HG02938 (cell line): ENCODE results near the gene DEGS2.

ENCODE experiments used
- ATAC-seq: cut with Tn5 transposase; IDR thresholded peaks from one replicate; pipeline ENCODE4 v1.9.1; 2021; ENCODE audit warnings: mild to moderate bottlenecking, moderate library complexity; ENCODE audit not compliant: unreplicated experiment

Gene DEGS2

DNA sequence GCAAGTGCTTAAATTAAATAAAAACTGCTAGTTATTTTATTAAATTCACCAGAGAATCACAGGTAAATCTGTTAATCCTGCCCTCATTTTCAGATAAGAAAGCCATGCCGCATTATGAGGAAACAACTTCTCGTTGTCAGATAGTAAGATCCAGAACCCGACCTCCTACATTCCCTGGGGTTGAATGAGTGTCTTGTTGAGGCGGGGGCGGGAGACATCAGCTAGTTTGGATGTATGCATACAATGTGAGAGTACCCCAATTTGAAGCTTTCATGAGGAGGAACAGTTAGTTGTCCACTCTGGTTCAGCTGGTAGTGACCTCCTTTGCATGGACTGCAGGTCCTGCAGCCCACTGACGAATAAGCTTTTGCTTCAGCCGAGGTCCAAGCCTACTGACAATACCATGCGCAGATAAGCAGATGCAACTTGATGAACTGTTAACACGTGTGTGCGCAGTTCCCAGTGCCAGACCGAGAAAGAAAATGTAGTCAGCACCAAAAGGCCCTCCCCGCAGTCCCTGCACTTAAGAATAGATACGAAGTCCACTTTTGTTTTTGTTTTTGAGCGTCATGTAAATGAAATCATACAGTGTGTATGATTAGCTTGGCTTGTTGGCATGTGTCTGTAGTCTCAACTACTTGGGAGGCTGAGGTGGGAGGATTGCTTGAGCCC lies 59.3 kb downstream of the DEGS2 start:
- no peak for ATAC-seq

DNA sequence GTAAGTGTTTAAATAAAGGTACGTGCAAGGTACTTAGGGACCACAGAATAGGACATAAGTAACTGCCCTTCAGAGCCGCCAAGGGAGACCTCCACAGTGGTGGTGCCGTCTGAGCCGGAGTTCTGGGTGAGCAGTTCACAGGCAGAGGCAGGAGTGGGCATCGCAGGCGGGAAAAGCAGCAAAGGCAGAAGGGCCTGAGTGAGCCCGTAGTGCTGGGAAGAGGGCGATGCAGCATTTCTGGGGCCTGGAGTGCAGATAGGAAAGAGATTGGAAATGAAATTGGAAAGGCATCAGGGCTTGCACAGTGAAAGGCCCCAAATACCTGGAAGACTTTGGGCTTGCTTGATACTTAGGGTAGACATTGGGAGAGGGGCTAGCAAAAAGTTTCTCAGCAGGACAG lies 61.3 kb downstream of the DEGS2 start:
- ATAC-seq = no peak

DNA sequence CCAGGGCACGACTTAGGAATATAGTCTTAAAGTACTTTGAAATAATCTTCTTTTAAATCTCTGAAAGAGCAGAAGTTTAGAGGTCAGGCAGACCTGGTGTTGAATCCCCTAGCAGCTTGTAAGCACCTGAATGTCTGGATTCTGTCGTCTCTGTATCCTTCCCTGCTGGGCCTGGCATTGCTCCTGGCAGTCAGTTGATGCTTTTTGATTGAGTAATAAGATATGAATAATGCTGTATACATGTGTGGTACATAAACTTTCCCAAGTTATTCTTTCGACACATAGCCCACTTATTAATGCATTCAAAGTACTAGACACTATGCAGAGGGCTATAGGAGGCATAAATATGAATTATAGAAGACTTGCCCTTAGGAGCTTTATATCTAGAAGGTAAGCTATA lies 62.8 kb downstream of the DEGS2 start:
- no peak for ATAC-seq
